ENCODE measurements around the gene ARHGAP15.

GRCh38 chr2:143333168-143333791 lies 204.1 kb downstream of the ARHGAP15 start:
- TF ChIP-seq CTCF (IDR thresholded peaks at IDR 0.05), result no peak
- no peak for TF ChIP-seq POLR2A (IDR thresholded peaks at IDR 0.05)

Measured in transverse colon (tissue), 3 donors.